Left ventricle myocardium superior (tissue), 1 donor: ENCODE results near the gene ZNF576. TPM values are rescaled to one million over a fixed set of nuclear protein-coding genes. Genes with fewer than 3 reads are reported as not detected.
A peak's percentile ranks its signal among the peaks of the same experiment; 100 is the strongest.
"Not testable (repeated sequence)": the region's sequence is repeated elsewhere in the genome, so short reads cannot be mapped to it uniquely, and the experiment has no call there.

Experiments used
- ATAC-seq: fragments of 200-7000 bp; cut with Tn5 transposase; one replicate; pipeline ENCODE4 v1.9.1; 2020; ENCODE audit warnings: mild to moderate bottlenecking, moderate library complexity
- DNase-seq: peaks from one replicate; pipeline ENCODE4 v3.0.0-alpha.2; 2020
- intact Hi-C: fragments of 100-400 bp; cut with micrococcal nuclease; formaldehyde crosslinking; loops from one replicate; pipeline ENCODE4 v1.11.0; 2022
- total RNA-seq: library from RNA; stranded (reverse); fragmentation: NEBNext Ultra II Directional; extraction: Animal tissue kit (Norgen Biotek cat#: 25700); gene quantifications from one replicate; pipeline ENCODE4 v1.2.1, GENCODE V29; 2021
- donor health status: DM: no; HTN: yes; CAD: no; lungs with severe emphysema.

The ZNF576 gene
- total RNA-seq, 1 donor from 2014 or later = 12.2 TPM

GRCh38 chr19:43572171-43572588, 24.2 kb upstream of the ZNF576 start:
- no peak for DNase-seq
- ATAC-seq = no peak
- intact Hi-C loops = no loop called here

GRCh38 chr19:43574424-43575155, 21.8 kb upstream of the ZNF576 start:
- DNase-seq (no peak), ATAC-seq (no peak)
- intact Hi-C loops = no loop called here

- DNase-seq (peak; percentile 98), ATAC-seq (peak; percentile 99)
- intact Hi-C loops = no loop called here
Observed at GRCh38 chr19:43575156-43575950, 21.0 kb upstream of the ZNF576 start, which contains the start of the genes PINLYP and XRCC1. TSS of gene PINLYP (plus strand) at chr19:43575801. CDS start at chr19:43577192, 1,391 bp downstream. TSS of gene XRCC1 (minus strand) at chr19:43575527. CDS start at chr19:43575458, 69 bp downstream.

- intact Hi-C loops = no loop called here
- ATAC-seq (peak; percentile 1), DNase-seq (no peak)
Observed at GRCh38 chr19:43575955-43576878, 20.2 kb upstream of the ZNF576 start.

GRCh38 chr19:43578787-43579186, 17.6 kb upstream of the ZNF576 start:
- intact Hi-C loops = no loop called here
- DNase-seq = no peak
- no peak for ATAC-seq

GRCh38 chr19:43581467-43581866, 14.9 kb upstream of the ZNF576 start:
- no peak for ATAC-seq
- intact Hi-C loops = no loop called here
- DNase-seq = no peak

- intact Hi-C loops = no loop called here
- no peak for DNase-seq
- no peak for ATAC-seq
Observed at GRCh38 chr19:43582495-43582894, 13.9 kb upstream of the ZNF576 start.

GRCh38 chr19:43584484-43584883, 11.9 kb upstream of the ZNF576 start:
- no peak for DNase-seq
- intact Hi-C loops = no loop called here
- no peak for ATAC-seq

- DNase-seq = no peak
- intact Hi-C loops = no loop called here
- ATAC-seq = no peak
Observed at GRCh38 chr19:43586346-43586745, 10.0 kb upstream of the ZNF576 start.

- intact Hi-C loops, DNase-seq, ATAC-seq: not testable (repeated sequence)
Observed at GRCh38 chr19:43587029-43587428, 9.4 kb upstream of the ZNF576 start.

GRCh38 chr19:43589277-43589676, 7.1 kb upstream of the ZNF576 start:
- DNase-seq = no peak
- intact Hi-C loops = no loop called here
- ATAC-seq = no peak

GRCh38 chr19:43589678-43590077, 6.7 kb upstream of the ZNF576 start:
- intact Hi-C loops = no loop called here
- DNase-seq (no peak), ATAC-seq (no peak)

- DNase-seq (no peak), ATAC-seq (no peak)
- intact Hi-C loops = no loop called here
Observed at GRCh38 chr19:43591904-43592772, 4.3 kb upstream of the ZNF576 start.

GRCh38 chr19:43592800-43593350, 3.5 kb upstream of the ZNF576 start:
- DNase-seq = no peak
- intact Hi-C loops = no loop called here
- no peak for ATAC-seq

GRCh38 chr19:43594081-43594697, 2.2 kb upstream of the ZNF576 start:
- intact Hi-C loops = no loop called here
- no peak for DNase-seq
- ATAC-seq = no peak

GRCh38 chr19:43594710-43595604, 1.4 kb upstream of the ZNF576 start:
- intact Hi-C loops = no loop called here
- ATAC-seq (peak; percentile 2), DNase-seq (peak; percentile 57)

GRCh38 chr19:43595605-43595998, 793 bp upstream of the ZNF576 start:
- intact Hi-C loops = no loop called here
- DNase-seq = no peak

More at GRCh38 chr19:43595605-43595998, 793 bp upstream of the ZNF576 start:
- ATAC-seq = peak; percentile 20
